ENCODE measurements around the gene WSB2.

The WSB2 gene

DNA sequence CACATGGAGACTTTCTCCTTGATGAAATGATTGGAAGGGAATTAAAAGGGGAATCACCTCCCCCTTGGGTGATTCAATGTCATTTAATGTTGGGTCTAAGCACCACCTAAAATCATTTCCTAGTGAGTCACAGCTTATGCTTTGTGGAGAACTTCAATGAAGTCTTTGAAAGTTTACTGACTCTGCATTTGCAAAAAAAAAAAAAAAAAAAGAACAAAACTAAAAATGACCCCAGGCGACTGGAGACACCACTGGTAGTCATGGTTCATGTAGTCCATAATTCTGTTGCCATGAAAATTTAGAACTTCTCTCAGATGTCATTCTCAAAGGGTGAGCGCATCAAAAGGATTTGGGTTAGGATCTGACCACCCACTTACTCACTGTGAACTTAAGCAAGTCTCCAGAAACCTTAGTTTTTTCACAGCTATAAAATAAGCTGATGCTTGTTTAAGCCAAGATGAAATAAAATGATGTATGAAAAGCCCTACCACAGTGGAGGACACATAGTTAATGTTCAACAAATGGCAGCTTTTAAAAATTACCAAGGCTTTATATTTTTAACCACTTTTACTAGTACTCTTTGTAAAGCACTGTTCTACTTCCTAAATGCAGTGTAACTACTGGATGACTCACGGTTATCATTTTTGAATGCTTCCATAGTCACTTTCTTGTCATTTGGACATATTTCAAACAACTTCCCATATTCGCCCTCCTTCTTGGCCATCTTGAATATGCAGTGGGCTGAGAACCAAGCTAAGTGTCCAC lies 74.1 kb downstream of the WSB2 start:
- DNase-seq, result no peak

DNA sequence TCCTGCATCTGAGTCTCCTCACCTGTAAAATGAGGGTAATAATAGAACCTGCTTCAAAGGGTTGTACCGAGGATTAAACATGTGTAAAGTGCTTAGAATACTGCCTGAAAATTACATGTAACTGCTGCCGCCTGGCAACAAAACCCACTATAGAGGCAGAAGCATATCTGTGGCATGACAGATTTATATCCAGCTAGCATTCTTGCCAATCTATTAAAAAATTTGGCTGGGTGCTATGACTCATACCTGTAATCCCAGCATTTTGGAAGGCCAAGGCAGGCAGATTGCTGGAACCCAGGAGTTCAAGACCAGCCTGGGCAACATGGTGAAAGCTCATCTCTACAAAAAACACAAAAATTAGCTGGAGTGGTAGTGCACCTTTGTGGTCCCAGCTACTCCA lies 75.8 kb downstream of the WSB2 start:
- no peak for DNase-seq
